Measurements from ENCODE around the gene LRGUK.

Gene LRGUK

GRCh38 chr7:134113655-134114054 is 13.5 kb upstream of the LRGUK start:
- Histone ChIP-seq H2AFZ (ENCODE audit: low read length) (no peak overlapping the region), H3F3A (ENCODE audit: insufficient read depth, low read length) (no peaks in the 10 kb centered on the region), H3K27me3 (ENCODE audit: insufficient read depth, low read length) (no peaks in the 10 kb centered on the region), H3K27ac (ENCODE audit: low read depth, low read length, poor library complexity, severe bottlenecking) (no peak overlapping the region), H3K9me3 (ENCODE audit: low read length) (no peaks in the 10 kb centered on the region), H3K4me2 (ENCODE audit: low read length) (no peak overlapping the region), H3K4me3 (ENCODE audit: low read depth, low read length, poor library complexity, severe bottlenecking) (no peak overlapping the region), H3K36me3 (ENCODE audit: insufficient read depth, low read length) (no peaks in the 10 kb centered on the region), H3K79me2 (ENCODE audit: insufficient read depth, low read length) (no peaks in the 10 kb centered on the region), H3K4me1 (ENCODE audit: insufficient read depth, low read length, severe bottlenecking) (no peaks in the 10 kb centered on the region), H4K20me1 (ENCODE audit: insufficient read depth, low read length) (no peaks in the 10 kb centered on the region), H3K9me2 (ENCODE audit: low read depth, low read length) (no peaks in the 10 kb centered on the region), H3K9ac (ENCODE audit: low read length) (no peak overlapping the region)
- TF ChIP-seq CTCF (IDR thresholded peaks at IDR 0.05; ENCODE audit: low read length) (no peak), EZH2 (IDR thresholded peaks at IDR 0.05; ENCODE audit: borderline replicate concordance, low read length) (no peak)

- no peaks in the 10 kb centered on the region for H3K9me3 ChIP-seq (ENCODE audit: low read length)
- H4K20me1 ChIP-seq (ENCODE audit: insufficient read depth, low read length): no peaks in the 10 kb centered on the region
- H3K9ac ChIP-seq (ENCODE audit: low read length): no peak overlapping the region
- H3F3A ChIP-seq (ENCODE audit: insufficient read depth, low read length): no peaks in the 10 kb centered on the region
- no peaks in the 10 kb centered on the region for H3K9me2 ChIP-seq (ENCODE audit: low read depth, low read length)
- no peak overlapping the region for H2AFZ ChIP-seq (ENCODE audit: low read length)
- TF ChIP-seq EZH2 (IDR thresholded peaks at IDR 0.05; ENCODE audit: borderline replicate concordance, low read length): no peak
- TF ChIP-seq CTCF (IDR thresholded peaks at IDR 0.05; ENCODE audit: low read length): no peak
- H3K27ac ChIP-seq (ENCODE audit: low read depth, low read length, poor library complexity, severe bottlenecking): no peak overlapping the region
- no peaks in the 10 kb centered on the region for H3K4me1 ChIP-seq (ENCODE audit: insufficient read depth, low read length, severe bottlenecking)
- H3K4me2 ChIP-seq (ENCODE audit: low read length): no peak overlapping the region
- H3K36me3 ChIP-seq (ENCODE audit: insufficient read depth, low read length): no peaks in the 10 kb centered on the region
- H3K79me2 ChIP-seq (ENCODE audit: insufficient read depth, low read length): no peaks in the 10 kb centered on the region
- H3K27me3 ChIP-seq (ENCODE audit: insufficient read depth, low read length): no peaks in the 10 kb centered on the region
- no peak overlapping the region for H3K4me3 ChIP-seq (ENCODE audit: low read depth, low read length, poor library complexity, severe bottlenecking)
These were observed 12.1 kb upstream of the LRGUK start for GRCh38 chr7:134114992-134115391.

- Histone ChIP-seq H2AFZ (ENCODE audit: low read length) (no peak overlapping the region), H3K9me2 (ENCODE audit: low read depth, low read length) (no peaks in the 10 kb centered on the region), H3K27ac (ENCODE audit: low read depth, low read length, poor library complexity, severe bottlenecking) (no peak overlapping the region), H3F3A (ENCODE audit: insufficient read depth, low read length) (no peaks in the 10 kb centered on the region), H3K9ac (ENCODE audit: low read length) (no peak overlapping the region), H3K9me3 (ENCODE audit: low read length) (no peaks in the 10 kb centered on the region), H4K20me1 (ENCODE audit: insufficient read depth, low read length) (no peaks in the 10 kb centered on the region), H3K4me3 (ENCODE audit: low read depth, low read length, poor library complexity, severe bottlenecking) (no peak overlapping the region), H3K79me2 (ENCODE audit: insufficient read depth, low read length) (no peaks in the 10 kb centered on the region), H3K4me2 (ENCODE audit: low read length) (no peak overlapping the region), H3K36me3 (ENCODE audit: insufficient read depth, low read length) (no peaks in the 10 kb centered on the region), H3K4me1 (ENCODE audit: insufficient read depth, low read length, severe bottlenecking) (peaks cover 12% of the 10 kb centered on the region), H3K27me3 (ENCODE audit: insufficient read depth, low read length) (no peaks in the 10 kb centered on the region)
- no peak for TF ChIP-seq EZH2 (IDR thresholded peaks at IDR 0.05; ENCODE audit: borderline replicate concordance, low read length)
- no peak for TF ChIP-seq CTCF (IDR thresholded peaks at IDR 0.05; ENCODE audit: low read length)
These were observed 6.7 kb upstream of the LRGUK start for GRCh38 chr7:134120405-134120804.

Measured in OCI-LY1 (cell line).